Ovary (tissue), 3 donors: ENCODE results near the gene SFMBT2.

ENCODE experiments used
- CTCF ChIP-seq, 3 donors: fragments of 450-650 bp in 2 of 3; fragments of 200-600 bp in 1 of 3; IDR thresholded peaks; one replicate each; pipeline versions ENCODE4 v1.5.1 to v1.8.0; 2016 to 2022; ENCODE audit warnings: antibody characterized with exemption in 3 of 3, mild to moderate bottlenecking in 1 of 3
- EP300 ChIP-seq: sonication (generic); formaldehyde crosslinking; IDR thresholded peaks from one replicate; pipeline ENCODE4 v1.6.1; 2017; ENCODE audit warnings: antibody characterized with exemption
- POLR2A ChIP-seq: fragments of 450-650 bp; IDR thresholded peaks from one replicate; pipeline ENCODE4 v1.6.1; 2017; ENCODE audit warnings: antibody characterized with exemption, mild to moderate bottlenecking, moderate library complexity
- donor health status: DM: no; HTN: no; CAD: no.

- TF ChIP-seq CTCF (IDR thresholded peaks at IDR 0.05) (no peak), EP300 (no peak), POLR2A (no peak)
These were observed 2.1 kb upstream of the SFMBT2 start for GRCh38 chr10:7412928-7413282.
